ENCODE data around the gene AP3S2.
A peak's percentile ranks its signal among the peaks of the same experiment; 100 is the strongest.
"Not testable (repeated sequence)": the region's sequence is repeated elsewhere in the genome, so short reads cannot be mapped to it uniquely, and the experiment has no call there.

AP3S2 gene

GRCh38 chr15:89893696-89894447, at the start of gene AP3S2:
AP3S2 (minus strand) TSS chr15:89893994; CDS start chr15:89893949, 45 bp downstream.
- peak; percentile 90 for DNase-seq (ENCODE audit: low spot score)

DNA sequence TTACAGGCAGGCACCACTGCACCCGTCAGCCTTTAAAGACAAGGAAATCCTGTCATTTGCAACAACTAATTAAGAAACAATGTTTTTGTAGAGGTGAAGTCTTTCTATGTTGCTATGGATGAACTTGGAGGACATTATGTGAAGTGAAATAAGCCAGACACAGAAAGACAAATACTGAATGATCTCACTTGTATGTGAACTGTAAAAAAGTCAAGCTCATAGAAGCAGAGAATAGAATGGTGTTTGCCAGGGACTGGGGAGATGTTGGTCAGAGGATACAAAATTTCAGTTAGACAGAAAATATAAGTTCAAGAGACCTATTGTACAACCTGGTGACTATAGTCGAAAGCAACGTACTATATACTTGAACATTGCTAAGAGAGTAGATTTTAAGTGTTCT, 46.1 kb upstream of the AP3S2 start:
- no peak for DNase-seq (ENCODE audit: low spot score)

GRCh38 chr15:89939377-89939776, 45.6 kb upstream of the AP3S2 start:
- DNase-seq (ENCODE audit: low spot score), result not testable (repeated sequence)

DNA sequence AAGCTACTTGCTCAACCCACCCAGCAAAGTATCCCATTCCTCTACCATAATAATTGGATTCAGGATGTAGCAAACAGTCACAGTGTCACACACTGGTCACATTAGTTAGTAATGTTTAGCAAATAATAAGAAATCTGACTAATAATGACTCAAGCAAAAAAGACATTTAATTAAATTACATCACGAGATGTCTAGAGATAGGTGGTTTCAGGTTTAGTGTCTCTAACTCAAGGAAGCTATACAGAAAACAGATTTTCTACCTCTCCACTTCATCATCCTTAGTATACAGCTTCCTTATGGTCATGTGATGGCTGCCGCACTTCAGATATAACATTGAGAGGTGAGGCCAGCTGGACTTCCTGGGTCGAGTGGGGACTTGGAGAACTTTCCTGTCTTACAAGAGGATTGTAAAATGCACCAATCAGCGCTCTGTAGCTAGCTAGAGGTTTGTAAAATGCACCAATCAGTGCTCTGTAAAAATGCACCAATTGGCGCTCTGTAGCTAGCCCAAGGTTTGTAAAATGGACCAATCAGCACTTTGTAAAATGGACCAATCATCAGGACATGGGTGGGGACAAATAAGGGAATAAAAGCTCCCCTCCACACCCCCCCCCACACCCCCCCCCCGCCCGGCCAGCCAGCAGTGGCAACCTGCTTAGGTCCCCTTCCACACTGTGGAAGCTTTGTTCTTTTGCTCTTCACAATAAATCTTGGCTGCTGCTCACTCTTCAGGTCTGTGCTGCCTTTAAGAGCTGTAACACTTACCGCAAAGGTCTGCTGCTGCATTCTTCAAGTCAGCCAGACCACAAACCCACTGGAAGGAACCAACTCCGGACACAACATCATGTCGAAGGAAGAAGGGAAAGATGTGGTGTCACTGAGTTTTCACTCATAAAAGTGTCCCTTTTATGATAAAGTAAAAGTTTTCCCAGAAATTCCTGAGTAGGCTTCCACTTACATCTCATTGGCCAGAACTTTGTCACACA, 43.9 kb upstream of the AP3S2 start:
- DNase-seq (ENCODE audit: low spot score), result no peak

- no peak for DNase-seq (ENCODE audit: low spot score)
Measured at GRCh38 chr15:89936786-89937265, 43.0 kb upstream of the AP3S2 start.

DNA sequence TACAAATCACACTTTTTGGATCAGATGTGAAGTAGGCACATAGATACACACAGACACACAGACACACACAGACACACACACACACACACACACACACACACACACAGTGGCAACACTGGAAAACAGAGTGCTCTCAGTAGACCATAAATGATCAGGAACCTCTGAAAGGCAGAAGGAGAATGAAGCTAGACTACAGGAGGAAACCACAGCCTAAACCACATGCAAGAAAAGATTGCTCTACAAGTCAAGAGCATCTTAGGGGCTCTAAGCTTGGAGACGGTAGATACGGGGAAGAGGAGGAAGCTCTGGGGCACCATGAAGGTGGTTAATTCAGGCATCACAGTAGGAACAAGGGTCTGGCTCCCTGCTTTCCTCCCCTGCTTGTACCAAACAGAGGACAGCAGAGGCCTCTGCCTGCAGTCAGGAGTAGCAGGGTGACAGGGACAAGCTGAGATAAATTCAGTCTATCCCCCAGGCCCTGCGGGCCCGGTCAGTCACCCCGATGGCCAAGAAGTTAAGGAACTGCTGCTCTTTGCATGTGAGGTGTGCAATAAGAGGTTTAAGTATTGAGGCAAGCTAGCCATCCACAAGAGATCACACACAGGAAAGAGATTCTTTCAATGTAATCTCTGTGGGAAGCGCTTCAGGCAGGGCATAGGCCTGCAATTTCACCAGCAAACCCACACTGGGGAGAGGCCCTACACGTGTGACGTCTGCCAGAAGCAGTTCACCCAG, 42.4 kb upstream of the AP3S2 start:
- DNase-seq (ENCODE audit: low spot score), result no peak

- DNase-seq (ENCODE audit: low spot score), result no peak
Measured at GRCh38 chr15:89932880-89933279, 39.1 kb upstream of the AP3S2 start.

DNA sequence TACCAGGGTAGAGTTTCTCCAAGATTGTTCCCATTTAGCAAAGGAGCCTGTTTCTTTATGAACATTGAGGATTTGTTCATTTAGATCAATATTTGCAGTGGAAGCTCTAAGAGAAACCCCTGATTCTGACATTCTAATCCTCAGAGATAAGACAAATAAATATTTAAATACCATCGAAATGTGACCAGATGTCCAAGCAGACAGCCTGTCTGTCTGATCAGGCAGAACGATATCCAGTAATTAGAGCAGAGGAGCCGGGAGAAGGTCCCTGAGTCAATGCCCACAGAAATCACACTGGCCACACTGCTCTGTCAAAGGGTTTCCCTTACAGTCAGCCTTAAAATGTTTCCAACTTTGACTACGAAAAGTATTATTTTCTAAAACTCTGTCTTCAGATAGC, 34.6 kb upstream of the AP3S2 start:
- DNase-seq (ENCODE audit: low spot score), result no peak

- no peak for DNase-seq (ENCODE audit: low spot score)
Measured at GRCh38 chr15:89926158-89926557, 32.4 kb upstream of the AP3S2 start.

GRCh38 chr15:89917442-89918101, 23.8 kb upstream of the AP3S2 start:
- no peak for DNase-seq (ENCODE audit: low spot score)

DNA sequence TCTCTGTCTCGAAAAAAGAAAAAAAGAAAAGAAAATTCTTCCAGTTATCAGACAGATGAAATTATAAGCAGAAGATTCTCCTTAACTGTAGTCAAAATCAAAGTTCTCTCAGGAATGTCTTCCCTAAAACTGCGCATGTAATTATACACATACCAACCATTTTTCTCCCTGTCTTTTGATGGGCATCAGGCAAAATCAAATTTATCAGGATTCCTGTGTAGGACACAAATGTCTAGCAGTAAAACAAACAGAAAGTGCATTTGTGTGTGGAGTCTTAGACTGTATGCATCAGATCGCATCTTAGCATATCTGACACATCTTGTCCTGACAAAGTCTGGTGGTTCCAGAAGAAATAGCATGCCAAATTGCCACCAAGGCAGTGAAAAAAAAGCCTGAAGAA, 22.9 kb upstream of the AP3S2 start:
- no peak for DNase-seq (ENCODE audit: low spot score)

- DNase-seq (ENCODE audit: low spot score), result peak; percentile 78
Measured at GRCh38 chr15:89912674-89913396, 19.0 kb upstream of the AP3S2 start, which contains the start of gene ARPIN. ARPIN (minus strand) TSS chr15:89912952; CDS start chr15:89912835, 117 bp downstream.

GRCh38 chr15:89912145-89912673, 18.4 kb upstream of the AP3S2 start:
- DNase-seq (ENCODE audit: low spot score), result no peak

GRCh38 chr15:89910891-89911626, 17.3 kb upstream of the AP3S2 start:
- DNase-seq (ENCODE audit: low spot score), result no peak

DNA sequence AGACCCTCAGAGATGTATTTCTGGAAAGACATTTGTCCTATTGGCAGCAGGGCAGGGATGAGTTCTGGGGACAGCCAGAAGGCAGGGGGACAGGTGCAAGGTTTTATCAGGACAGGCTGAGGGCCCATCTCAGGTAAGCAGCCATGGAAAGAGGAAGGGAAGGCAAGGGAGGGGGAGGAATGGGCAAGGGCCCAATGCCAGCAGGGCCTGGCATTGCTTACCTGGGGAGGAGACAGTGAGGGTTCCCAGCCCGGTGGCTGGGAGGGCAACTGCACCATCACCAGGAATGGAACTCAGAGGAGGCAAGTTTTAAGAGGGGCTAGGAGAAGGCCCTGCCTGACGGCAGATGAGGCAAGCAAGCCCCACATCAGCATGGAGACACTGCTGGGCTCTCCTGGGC, 15.8 kb upstream of the AP3S2 start:
- DNase-seq (ENCODE audit: low spot score), result no peak

DNA sequence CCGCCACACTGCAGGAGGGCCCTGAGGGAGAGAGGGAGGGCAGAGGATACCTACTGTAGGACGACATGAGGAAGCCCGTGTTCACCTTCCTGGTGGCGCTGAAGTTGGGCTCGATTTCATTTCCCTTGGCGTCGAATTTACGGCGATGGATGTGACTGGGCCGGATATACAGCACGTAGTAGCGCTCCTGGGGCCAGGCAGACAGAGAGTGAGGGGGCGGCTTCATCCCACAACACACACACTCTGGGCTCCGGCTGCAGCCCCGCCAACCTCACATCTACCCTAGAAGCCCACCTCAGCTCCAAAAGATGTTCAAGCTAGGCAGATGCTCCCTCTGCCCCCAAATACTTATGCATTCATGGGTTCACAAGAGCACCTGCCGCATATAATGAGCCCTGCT, 14.4 kb upstream of the AP3S2 start:
- no peak for DNase-seq (ENCODE audit: low spot score)

GRCh38 chr15:89907289-89907688, 13.5 kb upstream of the AP3S2 start:
- no peak for DNase-seq (ENCODE audit: low spot score)

- no peak for DNase-seq (ENCODE audit: low spot score)
Measured at GRCh38 chr15:89905846-89906378, 12.1 kb upstream of the AP3S2 start.

- DNase-seq (ENCODE audit: low spot score), result no peak
Measured at GRCh38 chr15:89904519-89904918, 10.7 kb upstream of the AP3S2 start.

GRCh38 chr15:89903858-89904130, 10.0 kb upstream of the AP3S2 start:
- DNase-seq (ENCODE audit: low spot score), result no peak

Measured in D341Med (cell line).